ENCODE results near the gene TDO2.

Gene TDO2

GRCh38 chr4:155954118-155954685 lies 50.7 kb downstream of the TDO2 start:
- DNase-seq (ENCODE audit: low read depth in 2 of 2), result no peak

GRCh38 chr4:155954939-155955338 lies 51.4 kb downstream of the TDO2 start:
- DNase-seq (ENCODE audit: low read depth in 2 of 2), result no peak

GRCh38 chr4:155956461-155956860 lies 53.0 kb downstream of the TDO2 start:
- DNase-seq (ENCODE audit: low read depth in 2 of 2), result no peak

- no peak for DNase-seq (ENCODE audit: low read depth in 2 of 2)
These were observed 55.9 kb downstream of the TDO2 start for GRCh38 chr4:155959417-155959816.

- DNase-seq (ENCODE audit: low read depth in 2 of 2), result no peak
These were observed 57.0 kb downstream of the TDO2 start for GRCh38 chr4:155960522-155960921.

- no peak for DNase-seq (ENCODE audit: low read depth in 2 of 2)
These were observed 58.1 kb downstream of the TDO2 start for GRCh38 chr4:155961575-155961974.

GRCh38 chr4:155962767-155963166 lies 59.3 kb downstream of the TDO2 start:
- DNase-seq (ENCODE audit: low read depth in 2 of 2), result no peak

GRCh38 chr4:155964016-155964891 lies 60.8 kb downstream of the TDO2 start:
- no peak for DNase-seq (ENCODE audit: low read depth in 2 of 2)

- DNase-seq (ENCODE audit: low read depth in 2 of 2), result no peak
These were observed 62.7 kb downstream of the TDO2 start for GRCh38 chr4:155966171-155966570.

- no peak for DNase-seq (ENCODE audit: low read depth in 2 of 2)
These were observed 63.4 kb downstream of the TDO2 start for GRCh38 chr4:155966731-155967395.
